ENCODE measurements around the gene GCNT2.
A peak's percentile ranks its signal among the peaks of the same experiment; 100 is the strongest.
"Not testable (repeated sequence)": the region's sequence is repeated elsewhere in the genome, so short reads cannot be mapped to it uniquely, and the experiment has no call there.

GCNT2 gene

DNA sequence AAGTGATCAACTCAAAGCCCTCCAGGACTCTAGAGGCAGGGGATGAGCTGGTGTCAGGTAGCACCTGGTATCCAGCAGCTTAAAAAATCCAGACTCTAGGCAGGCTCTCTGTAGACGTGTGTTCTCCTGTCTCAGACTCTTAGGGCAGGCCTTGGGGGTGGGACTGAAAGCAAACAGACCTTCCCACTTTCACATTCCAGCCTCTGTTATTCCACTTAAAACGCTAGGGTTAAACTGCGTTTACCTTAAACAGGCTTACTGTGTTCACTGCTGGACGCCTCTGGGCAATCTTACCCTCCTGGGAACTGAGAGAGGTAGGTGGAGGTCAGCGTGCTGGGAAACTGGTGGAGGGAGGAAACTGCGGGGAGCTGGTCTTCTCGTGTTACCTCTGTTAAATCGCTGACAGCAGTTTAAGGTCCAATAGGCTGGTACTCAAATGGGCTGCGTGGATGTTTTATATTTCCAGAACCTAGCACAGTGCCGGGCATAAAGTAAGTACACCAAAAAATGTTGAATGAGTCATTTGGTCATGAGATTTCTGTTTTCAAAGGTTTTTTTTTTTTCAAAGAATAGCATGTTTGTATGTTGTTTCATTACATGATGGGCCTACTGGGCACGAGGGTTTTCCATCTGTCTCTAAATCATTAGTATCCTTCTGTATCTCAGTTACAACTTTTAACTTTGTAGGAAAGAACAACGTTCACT is at the start of gene GCNT2:
Gene GCNT2 (plus strand): TSS at position 248 of the 705 bp plus-strand sequence. CDS start 7,561 bp downstream, outside the sequence.
- no peak for DNase-seq

DNA sequence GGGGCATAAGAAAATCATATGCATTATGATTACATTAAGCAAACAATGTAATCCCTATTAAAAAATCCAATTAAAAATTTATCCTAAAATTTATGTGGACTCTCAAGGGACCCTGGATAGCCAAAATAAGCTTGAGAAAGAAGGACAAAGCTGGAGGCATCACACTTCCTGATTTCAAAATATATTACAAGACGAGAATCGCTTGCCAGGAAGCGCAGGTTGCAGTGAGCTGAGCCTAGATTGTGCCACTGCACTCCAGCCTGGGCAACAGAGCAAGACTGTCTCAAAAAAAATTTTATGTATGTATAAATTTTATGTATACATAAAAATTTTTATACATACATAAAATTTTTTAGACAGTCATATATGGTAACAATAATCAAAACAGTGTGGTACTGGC is 48.5 kb upstream of the GCNT2 start:
- no peak for DNase-seq

DNA sequence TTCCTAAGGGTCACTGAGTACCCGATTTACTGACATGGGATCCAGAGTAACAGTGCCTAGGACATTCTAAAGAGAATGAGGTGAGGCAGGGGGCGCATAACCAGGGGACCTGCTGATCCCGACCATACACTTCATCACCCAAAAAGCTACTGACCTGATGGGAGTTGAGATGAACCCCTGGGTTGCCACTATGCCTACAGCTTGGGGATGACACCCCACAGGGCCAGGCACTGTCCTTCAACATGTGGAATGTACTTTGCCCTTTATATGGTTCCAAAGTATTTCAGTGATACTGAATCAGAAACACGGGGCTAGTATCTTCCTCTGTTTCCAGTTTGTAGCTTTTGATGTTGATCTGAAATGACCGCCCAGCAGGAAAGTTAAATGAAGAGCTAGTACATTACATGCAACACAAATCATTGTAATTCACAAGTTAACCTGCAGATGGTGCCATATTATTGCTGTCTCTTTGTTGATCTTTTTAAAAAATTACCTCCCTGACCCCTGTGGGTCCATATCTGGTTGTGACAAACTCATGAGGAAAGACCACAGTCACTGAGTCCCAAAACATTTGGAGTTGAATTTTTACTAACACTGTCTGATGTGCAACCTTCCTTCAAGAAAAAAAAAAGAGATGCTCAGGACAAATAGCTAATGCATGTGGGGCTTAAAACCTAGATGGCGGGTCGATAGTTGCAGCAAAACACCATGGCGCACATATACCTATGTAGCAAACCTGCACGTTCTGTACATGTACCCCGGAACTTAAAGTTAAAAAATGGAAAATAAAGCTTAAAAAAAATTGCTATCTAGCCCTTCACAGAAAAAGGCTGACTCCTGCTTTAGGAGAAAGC is 42.7 kb upstream of the GCNT2 start:
- DNase-seq, result peak; percentile 53

DNA sequence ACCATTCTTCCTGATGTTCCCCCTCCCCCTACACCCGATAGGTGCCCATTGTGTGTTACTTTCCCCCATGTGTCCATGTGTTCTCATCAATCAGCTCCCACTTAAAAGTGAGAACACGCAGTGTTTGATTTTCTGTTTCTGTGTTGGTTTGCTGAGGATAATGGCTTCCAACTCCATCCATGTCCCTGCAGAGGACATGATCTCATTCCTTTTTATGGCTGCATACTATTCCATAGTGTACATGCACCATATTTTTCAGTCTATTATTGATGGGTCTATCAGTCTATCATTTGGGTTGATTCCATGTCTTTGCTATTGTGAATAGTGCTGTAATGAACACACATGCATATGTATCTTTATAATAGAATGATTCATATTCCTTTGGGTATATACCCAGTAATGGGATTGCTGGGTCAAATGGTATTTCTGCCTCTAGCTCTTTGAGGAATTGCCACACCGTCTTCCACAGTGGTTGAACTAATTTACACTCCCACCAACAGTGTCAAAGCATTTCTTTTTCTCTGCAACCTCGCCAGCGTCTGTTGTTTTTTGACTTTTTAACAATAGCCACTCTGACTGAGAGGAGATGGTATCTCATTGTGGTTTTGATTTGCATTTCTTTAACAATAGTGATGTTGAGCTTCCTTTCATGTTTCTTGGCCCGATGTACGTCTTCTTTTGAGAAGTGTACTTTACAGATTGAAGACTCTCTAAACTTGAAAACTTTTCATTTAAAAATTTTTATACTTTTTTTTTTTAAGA is 41.0 kb upstream of the GCNT2 start:
- no peak for DNase-seq

DNA sequence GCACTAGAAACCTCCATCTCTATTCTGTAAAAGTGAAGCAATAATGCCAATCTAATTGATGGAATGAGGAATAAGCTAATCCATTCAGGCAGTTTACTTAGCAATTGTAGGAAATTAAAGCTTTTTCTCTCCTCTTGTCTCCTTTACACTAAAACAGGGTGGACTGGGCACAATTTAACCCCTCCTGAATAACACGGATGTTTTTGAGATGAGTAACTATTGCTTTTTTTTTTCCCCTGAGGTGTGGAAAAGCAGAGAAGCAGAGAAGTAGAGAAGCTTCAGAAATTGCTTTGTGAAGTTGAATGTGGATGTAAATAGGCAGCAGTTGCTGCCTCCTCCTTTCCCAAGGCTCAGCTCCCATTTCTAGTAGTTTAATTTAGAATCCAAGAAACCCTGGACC is 40.0 kb upstream of the GCNT2 start:
- DNase-seq, result no peak

DNA sequence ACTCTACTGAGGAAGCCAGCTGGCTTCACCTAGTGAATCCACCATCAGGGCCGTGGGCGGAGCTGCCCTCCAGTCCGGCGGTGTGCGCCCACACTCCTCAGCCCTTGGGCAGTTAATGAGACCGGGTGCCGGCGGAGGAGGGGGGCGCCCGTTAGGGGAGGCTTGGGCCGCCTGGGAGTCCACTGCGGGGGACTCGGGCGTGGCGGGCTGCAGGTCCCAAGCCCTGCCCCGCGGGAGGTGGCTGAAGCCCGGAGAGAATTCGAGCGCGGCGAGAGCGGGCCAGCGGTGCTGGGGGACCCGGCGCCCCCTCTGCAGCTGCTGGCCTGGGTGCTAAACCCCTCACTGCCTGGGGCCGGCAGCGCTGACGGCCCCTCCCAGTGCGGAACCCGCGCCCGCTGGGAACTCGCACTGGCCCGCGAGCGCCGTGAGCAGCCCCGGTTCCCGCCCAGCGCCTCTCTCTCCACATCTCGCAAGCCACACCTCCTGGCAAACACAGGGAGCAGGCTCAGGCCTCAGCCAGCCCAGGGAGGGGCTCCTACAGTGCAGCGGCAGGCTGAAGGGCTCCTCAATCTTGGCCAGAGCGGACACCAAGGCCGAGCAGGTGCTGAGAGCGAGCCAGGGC is 38.4 kb upstream of the GCNT2 start:
- no peak for DNase-seq

DNA sequence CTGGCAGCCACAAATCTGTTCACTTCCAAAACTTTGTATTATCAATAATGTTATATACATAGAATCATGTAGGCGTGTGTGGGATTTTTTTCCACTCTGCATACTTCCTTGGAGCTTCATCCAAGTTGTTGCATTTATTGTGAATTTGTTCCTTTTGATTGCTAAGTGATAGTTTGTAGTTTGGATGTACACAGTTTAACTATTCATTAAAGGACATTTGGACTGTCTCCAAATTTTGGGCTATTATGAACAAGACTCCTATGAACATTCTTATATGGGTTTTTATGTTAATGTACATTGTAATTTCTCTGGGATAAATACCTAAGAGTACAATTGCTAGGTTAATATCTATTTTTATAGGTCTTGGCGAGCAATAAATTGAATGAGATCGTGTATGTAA is 36.2 kb upstream of the GCNT2 start:
- no peak for DNase-seq

DNA sequence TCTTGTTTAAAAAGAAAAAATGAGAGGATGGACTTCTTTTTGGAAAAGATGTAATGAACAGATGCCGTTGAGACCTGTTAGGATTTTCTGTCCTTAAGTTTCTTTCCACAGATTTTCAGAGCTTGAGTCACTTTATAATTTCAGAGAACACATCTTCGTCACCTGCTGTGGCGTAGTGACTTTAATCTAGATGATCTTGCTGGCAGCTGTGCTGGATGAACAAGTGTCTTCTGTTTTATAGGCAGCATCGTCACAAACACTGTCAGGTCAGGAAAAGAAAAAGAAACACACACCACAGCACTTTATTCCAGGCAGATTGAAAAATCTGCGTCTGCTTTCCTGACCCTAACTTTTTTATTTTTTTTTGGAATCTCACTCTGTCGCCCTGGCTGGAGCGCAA is 35.7 kb upstream of the GCNT2 start:
- DNase-seq, result no peak

DNA sequence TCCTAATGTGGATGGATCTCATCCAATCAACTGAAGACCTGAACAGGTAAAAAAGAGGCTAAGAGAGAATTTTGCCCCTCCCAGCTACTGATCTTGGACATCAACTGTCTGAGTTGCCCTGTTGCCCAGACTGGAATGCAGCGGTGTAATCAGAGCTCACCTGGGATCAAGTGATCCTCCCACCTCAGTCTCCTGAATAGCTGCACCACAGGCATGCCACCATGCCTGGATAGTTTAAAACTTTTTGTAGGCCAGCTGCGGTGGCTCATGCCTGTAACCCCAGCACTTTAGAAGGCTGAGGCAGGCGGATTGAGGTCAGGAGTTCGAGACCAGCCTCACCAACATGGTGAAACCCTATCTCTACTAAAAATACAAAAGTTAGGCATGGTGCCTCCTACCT is 34.9 kb upstream of the GCNT2 start:
- no peak for DNase-seq

DNA sequence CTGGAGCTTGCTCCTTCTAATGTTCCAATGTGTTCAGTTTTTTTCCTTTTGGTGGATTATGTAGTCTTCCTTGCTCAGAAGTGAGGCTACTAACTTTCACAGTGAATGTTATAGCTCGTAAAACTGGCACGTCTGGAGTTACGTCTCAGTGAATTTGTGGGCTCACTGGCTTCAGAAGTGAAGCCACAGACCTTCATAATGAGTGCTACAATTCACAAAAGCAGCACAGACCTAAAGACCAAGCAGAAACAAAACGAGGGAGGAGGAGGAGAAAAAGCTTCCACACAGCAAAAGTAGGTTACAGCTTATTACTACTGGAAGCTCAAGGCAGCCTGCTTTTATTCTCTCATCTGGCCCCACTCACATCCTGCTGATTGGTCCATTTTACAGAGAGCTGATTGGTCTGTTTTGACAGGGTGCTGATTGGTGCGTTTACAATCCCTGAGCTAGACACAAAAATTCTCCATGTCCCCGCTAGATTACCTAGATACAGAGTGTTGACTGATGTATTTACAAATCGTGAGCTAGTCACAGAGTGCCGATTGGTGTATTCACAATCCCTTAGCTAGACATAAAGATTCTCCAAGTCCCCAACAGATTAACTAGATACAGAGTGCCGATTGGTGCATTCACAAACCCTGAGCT is 34.1 kb upstream of the GCNT2 start:
- not testable (repeated sequence) for DNase-seq

DNA sequence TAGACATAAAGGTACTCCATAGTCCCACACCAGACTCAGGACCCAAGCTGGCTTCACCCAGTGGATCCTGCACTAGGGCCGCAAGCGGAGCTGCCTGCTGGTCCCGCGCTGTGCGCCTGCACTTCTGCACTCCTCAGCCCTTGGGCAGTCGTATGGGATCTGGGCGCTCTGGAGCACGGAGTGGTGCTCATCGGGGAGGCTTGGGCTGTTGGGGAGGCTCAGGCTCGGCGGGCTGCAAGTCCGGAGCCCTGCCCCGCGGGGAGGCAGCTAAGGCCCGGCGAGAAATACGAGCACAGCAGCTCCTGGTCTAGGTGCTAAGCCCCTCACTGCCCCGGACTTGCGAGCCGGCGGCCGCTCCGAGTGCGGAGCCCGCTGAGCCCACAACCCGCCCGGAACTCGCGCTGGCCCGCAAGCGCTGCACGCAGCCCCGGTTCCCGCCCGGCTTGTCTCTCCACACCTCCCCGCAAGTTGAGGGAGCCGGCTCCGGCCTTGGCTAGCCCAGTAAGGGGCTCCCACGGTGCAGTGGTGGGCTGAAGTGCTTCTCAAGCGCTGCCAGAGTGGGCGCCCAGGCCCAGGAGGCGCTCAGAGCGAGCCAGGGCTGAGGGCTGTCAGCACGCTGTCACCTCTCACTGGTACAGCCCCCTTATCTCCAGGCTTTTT is 33.4 kb upstream of the GCNT2 start:
- DNase-seq, result no peak

DNA sequence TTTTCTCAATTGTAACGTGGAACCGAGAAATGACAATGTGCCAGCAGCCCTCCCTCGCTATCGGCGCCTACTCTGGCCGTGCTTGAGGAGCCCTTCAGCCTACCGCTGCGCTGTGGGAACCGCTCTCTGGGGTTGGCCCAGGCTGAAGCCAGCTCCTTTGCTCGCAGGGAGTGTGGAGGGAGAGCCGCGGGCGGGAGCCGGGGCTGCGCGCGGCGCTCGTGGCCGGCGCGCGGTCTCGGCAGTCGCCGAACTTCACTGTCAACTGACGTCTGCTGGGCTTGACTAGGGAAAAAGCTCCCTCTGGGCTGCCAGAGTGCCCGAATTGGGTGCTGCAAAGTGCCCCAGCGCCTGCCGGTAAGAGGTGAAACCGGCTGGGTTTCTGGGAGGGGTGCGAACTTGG is 29.7 kb upstream of the GCNT2 start:
- no peak for DNase-seq

DNA sequence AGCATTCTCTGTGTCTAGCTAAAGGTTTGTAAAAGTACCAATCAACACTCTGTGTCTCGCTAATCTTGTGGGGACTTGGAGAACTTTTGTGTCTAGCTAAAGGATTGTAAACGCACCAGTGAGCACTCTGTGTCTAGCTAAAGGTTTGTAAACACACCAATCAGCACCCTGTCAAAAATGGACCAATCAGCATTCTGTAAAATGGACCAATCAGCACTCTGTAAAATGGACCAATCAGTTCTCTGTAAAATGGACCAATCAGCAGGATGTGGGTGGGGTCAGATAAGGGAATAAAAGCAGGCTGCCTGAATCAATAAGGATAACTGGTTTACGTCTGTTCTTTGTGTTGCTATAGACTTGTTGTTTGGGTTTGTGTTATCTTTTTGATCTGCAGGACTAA is 29.2 kb upstream of the GCNT2 start:
- DNase-seq, result not testable (repeated sequence)

DNA sequence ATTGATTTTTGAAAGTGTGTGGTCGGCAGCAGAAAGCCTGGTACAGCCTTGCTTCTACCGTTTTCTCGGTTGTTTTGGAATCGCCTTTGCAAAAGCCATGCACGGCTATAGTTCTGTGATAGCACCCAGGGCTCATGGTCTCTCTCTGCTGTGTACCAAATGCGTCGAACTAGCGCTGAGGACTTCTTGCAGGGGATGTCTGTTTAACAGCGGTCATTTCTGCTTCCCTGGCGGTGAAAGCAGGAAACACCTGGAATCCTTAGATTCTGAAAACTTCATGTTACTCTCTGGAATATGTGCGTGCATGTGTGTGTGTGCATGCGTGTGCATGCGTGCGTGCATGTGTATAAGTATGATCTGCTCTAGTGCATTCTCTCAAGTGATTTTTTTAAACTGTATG is 26.1 kb upstream of the GCNT2 start:
- DNase-seq, result no peak

DNA sequence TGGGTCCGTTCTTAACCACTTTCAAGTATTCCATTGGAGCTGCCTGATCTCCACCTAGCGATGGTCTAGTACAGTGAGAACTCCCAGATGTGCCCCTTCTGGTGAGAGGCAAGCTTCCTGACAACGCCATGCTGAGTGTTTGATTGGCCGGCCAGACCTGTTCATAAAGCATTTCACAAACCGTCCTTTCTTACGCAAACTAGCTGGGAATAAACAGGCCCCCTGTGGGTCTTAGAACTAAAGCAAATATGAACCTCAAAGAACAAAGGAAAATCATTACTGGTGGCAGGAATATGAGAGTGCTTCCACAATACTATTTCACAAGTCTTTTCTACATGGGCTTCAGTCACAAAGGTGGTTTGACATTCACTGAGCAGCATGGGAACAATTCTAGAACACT is 15.6 kb upstream of the GCNT2 start:
- no peak for DNase-seq

DNA sequence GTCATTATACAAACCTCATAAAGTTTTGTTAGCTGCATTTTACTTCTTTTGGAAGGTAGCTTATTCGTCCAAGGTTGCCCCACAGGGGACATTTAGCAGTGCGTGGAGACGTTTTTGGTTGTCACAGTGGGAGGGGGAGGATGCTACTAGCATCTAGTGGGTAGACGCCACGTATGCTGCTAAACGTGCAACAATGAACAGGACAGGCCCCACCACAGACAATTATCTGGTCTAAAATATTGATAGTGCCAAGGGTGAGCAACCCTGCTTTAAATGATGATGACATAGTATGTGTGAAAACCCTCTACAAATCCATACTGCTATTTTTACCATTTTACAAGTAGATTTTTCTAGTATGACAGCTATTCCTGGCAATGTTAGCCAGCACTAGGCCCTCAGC is 13.9 kb upstream of the GCNT2 start:
- no peak for DNase-seq

DNA sequence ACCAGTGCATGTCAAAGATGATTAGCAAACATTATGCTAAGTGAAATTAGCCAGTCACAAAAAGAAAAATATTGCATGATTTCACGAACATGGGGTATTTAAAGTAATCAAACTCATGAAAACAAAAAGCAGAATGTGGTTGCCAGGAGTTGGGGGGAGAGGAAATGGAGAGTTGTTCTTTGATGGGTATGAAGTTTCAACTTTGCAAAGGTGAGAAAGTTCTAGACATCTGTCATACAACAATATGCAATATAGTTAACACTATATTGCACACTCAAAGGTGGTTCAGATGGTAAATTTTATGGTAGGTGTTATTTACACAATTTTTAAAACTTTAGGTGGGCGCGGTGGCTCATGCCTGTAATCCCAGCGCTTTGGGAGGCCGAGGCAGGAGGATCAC is 13.4 kb upstream of the GCNT2 start:
- no peak for DNase-seq

DNA sequence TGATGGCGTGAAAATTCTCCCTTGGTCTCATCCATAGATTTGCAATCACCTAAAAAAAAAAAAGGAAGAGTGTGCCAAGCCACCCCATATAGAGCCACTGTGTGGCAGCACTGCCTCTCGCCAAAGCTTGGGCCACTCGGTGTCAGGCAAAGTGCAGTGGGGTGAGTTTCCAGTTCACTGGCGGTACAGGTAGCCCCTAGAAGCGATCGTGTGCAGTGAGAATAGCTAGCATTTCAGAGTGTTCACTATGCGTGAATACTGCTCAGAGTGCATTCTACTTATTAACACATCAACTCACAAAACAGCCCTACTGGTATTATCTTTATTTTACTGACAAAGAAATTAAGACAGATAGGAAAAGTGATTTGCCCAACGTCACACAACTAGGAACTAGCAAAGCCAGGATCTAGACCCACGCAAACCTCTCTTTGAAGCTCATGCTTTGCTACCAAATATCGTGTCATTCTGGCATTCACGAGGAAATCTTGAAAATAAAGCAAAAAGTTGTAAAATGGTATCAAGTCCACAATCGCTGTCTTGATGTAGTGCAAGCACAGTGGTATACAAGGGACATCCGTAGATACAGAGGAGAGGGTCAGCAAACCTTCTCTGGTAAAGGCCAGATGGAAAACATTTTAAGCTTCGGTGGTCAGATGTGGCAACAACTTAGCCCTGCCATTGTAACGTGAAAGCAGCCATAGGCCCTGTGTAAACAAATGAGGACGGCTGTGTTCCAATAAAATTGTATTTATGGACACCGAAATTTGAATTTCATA is 10.4 kb upstream of the GCNT2 start:
- DNase-seq, result peak; percentile 58

DNA sequence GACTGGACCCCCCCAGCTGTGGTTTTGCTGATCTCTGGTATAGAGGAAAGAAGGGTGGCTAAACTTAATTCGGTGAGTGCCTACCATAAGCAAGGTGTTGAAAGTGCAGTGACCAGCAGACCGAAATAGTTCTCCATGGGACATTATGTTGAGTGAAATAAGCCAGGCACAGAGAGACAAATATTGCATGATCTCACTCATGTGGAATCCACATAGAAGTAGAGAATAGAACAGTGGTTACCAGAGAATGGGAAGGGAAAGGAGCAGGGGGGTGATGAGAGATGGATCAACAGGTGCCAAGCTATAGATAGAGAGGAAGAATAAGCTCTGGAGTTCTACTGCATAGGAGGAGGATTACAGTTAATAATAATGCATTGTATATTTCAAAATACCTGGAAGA is 9.7 kb upstream of the GCNT2 start:
- DNase-seq, result no peak

DNA sequence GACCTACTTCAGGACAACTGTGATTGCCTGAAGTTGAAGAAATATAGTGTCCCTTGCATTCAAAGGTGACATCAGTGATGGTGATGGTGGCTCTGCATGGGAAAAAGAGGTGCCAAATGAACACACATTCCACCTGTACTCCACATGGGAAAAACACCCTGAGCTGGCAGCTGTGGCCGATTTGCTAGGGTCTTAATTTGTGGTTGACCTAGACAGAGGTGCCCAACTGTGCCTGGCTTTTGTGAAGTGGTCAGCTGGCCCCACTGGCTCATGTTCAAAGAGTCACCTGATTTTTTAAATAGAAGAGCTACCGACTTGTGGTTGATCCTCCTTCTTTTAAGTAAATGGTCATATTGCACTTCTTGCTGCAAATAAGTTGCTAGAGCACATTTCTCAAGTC is 7.6 kb upstream of the GCNT2 start:
- no peak for DNase-seq

DNA sequence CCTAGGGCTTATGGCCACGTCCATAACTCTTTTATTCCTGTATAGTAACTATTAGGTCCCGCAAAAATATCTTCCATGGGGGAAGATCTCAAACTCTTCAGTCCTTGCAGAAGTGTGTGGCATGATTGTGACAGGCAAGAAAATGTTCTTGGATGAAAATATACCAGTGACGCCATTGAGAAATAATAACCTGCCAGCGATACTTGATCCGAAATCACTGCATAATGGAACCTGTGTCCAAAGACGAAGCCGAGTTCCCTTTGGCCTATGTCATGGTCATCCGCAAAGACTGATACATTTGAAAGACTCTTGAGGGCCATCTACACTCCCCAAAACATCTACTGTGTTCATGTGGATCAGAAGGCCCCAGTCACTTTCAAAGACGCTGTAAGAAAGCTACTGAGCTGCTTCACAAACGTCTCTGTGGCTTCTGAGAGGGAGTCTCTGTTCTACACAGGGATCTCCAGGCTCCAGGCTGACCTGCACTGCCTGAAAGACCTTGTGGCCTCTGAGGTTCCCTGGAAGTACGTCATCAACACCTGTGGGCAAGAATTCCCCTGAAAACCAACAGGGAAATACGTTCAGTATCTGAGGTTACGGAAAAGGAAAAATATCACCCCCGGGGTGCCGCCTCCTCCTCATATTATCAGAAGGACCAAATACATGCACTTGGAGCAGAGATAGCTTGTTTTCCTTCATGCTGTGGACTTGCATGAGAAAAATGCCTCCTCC is 6.9 kb upstream of the GCNT2 start:
- DNase-seq, result no peak

Data from activated CD4-positive, alpha-beta T cell treated with anti-CD3 and anti-CD28 coated beads, Interleukin-2, Interleukin-6, amounts not matched to agents 100 ng/mL and 50 ng/mL, durations not matched to agents 16 hours and 8 hours (primary cell).